CD4-positive, alpha-beta memory T cell (primary cell): ENCODE results near the gene GPRC5D. TPM values are rescaled to one million over a fixed set of nuclear protein-coding genes. Genes with fewer than 3 reads are reported as not detected.

Experiments
- CTCF ChIA-PET: fragments of 350-600 bp; sonication (Branson Sonifier 250); formaldehyde crosslinking; loops from one replicate; lab custom pipeline; 2021; ENCODE audit warnings: inconsistent platforms; ENCODE audit not compliant: partially characterized antibody; lab: Charles Lee
- POLR2A ChIA-PET: fragments of 350-600 bp; sonication (Branson Sonifier 250); formaldehyde crosslinking; loops from one replicate; lab custom pipeline; 2021; ENCODE audit not compliant: partially characterized antibody; lab: Charles Lee
- DNase-seq, 5 donors: peaks; one replicate each; pipeline versions ENCODE4 v3.0.0 to v3.0.0-alpha.2; 2020 to 2022; ENCODE audit warnings: mixed read lengths in 1 of 5
- H3K27ac ChIP-seq: one replicate; pipeline ENCODE4 v1.7.0; 2013; ENCODE audit warnings: low read depth, low read length
- H3K27me3 ChIP-seq: 2 replicates; pipeline ENCODE4 v1.7.0; 2013; ENCODE audit warnings: mild to moderate bottlenecking, low read length, moderate library complexity; ENCODE audit not compliant: insufficient read depth
- H3K36me3 ChIP-seq: 2 replicates; pipeline ENCODE4 v1.7.0; 2013; ENCODE audit warnings: mild to moderate bottlenecking, low read length, moderate library complexity; ENCODE audit not compliant: insufficient read depth
- H3K4me1 ChIP-seq: 2 replicates; pipeline ENCODE4 v1.7.0; 2013; ENCODE audit warnings: mild to moderate bottlenecking, low read length, moderate library complexity; ENCODE audit not compliant: insufficient read depth
- H3K4me3 ChIP-seq, 2 donors: one replicate each; pipeline ENCODE4 v1.7.0; 2013; ENCODE audit warnings: low read length in 2 of 2, mild to moderate bottlenecking in 1 of 2
- H3K9me3 ChIP-seq, 2 donors: one replicate each; pipeline ENCODE4 v1.7.0; 2013; ENCODE audit warnings: low read length in 2 of 2, control low read depth in 1 of 2; ENCODE audit not compliant: control insufficient read depth in 1 of 2
- H3K27ac Mint-ChIP-seq, 7 donors: one replicate each; pipeline ENCODE4 v1.8.0; 2020 to 2021; ENCODE audit warnings: mixed read lengths in 7 of 7, mild to moderate bottlenecking in 6 of 7, inconsistent platforms in 3 of 7, moderate library complexity in 3 of 7
- H3K27me3 Mint-ChIP-seq, 2 donors: one replicate each; pipeline ENCODE4 v1.8.0; 2020 to 2021; ENCODE audit warnings: mixed read lengths in 2 of 2
- H3K36me3 Mint-ChIP-seq, 2 donors: one replicate each; pipeline ENCODE4 v1.8.0; 2020 to 2021; ENCODE audit warnings: mixed read lengths in 2 of 2, inconsistent platforms in 1 of 2, mild to moderate bottlenecking in 1 of 2
- H3K4me1 Mint-ChIP-seq, 4 donors: one replicate each; pipeline ENCODE4 v1.8.0; 2020 to 2021; ENCODE audit warnings: mixed read lengths in 4 of 4, mild to moderate bottlenecking in 1 of 4
- H3K4me3 Mint-ChIP-seq, 8 donors: one replicate each; pipeline ENCODE4 v1.8.0; 2020 to 2021; ENCODE audit warnings: mixed read lengths in 8 of 8, mild to moderate bottlenecking in 7 of 8, moderate library complexity in 6 of 8, inconsistent platforms in 3 of 8
- H3K9me3 Mint-ChIP-seq, 8 donors: one replicate each; pipeline ENCODE4 v1.8.0; 2020 to 2021; ENCODE audit warnings: mixed read lengths in 8 of 8, mild to moderate bottlenecking in 5 of 8, inconsistent platforms in 3 of 8, moderate library complexity in 1 of 8
- intact Hi-C: fragments of 100-400 bp; cut with micrococcal nuclease; formaldehyde crosslinking; loops from one replicate; pipeline ENCODE4 v1.15.1; 2023
- polyA plus RNA-seq, 2 donors: library from polyadenylated mRNA; unstranded; fragments of 300-500 nt; fragmentation: Illumina TruSeq; gene quantifications; one replicate each; pipeline ENCODE4 v1.2.3, GENCODE V29; 2021
- total RNA-seq, 2 experiments: library from RNA; stranded (reverse); gene quantifications; one replicate each; pipeline ENCODE4 v1.2.3, GENCODE V29; 2021

GPRC5D gene
- total RNA-seq = not detected
- under 1 TPM in 1 of 2 donors, not detected in 1; 0.71 TPM for polyA plus RNA-seq

- no peak for DNase-seq
- intact Hi-C loops = no loop called here
- Histone ChIP-seq H3K36me3 (no peaks in the 10 kb centered on the region), H3K4me1 (no peaks in the 10 kb centered on the region), H3K27me3 (no peaks in the 10 kb centered on the region), H3K9me3 (no peaks in the 10 kb centered on the region), H3K27ac (no peak within 1 kb of the TSS), H3K4me3 (no peak within 1 kb of the TSS)
- Mint-ChIP-seq H3K27me3 (peaks cover 3 to 7% of the 10 kb centered on the region in 2 donors), H3K4me3 (no peak within 1 kb of the TSS), H3K36me3 (no peaks in the 10 kb centered on the region), H3K27ac (no peak within 1 kb of the TSS), H3K4me1 (no peaks in the 10 kb centered on the region), H3K9me3 (no peaks in the 10 kb centered on the region)
- ChIA-PET POLR2A (no interaction called here), CTCF (no interaction called here)
These were observed at the start of gene GPRC5D for GRCh38 chr12:12952036-12952435. Gene GPRC5D, minus strand, starts transcription at chr12:12952170. Its CDS starts 1,786 bp downstream, at chr12:12950384.

GRCh38 chr12:13001775-13002040 is 49.7 kb upstream of the GPRC5D start:
- peak overlapping the region in 1 of 2 donors; percentile 81 for H3K4me3 ChIP-seq
- Mint-ChIP-seq H3K27me3 (no peaks in the 10 kb centered on the region), H3K4me1 (peaks cover 20 to 44% (median 30%) of the 10 kb centered on the region in 4 donors), H3K4me3 (peak overlapping the region; percentile 77 to 91 (median 85)), H3K36me3 (peaks cover 0 to 5% of the 10 kb centered on the region in 2 donors), H3K9me3 (no peaks in the 10 kb centered on the region), H3K27ac (peak overlapping the region; percentile 30 to 93 (median 85))
- POLR2A ChIA-PET = no interaction called here
- peaks cover 26% of the 10 kb centered on the region for H3K4me1 ChIP-seq
- intact Hi-C loops = loop anchor here (1.0 to 10.0 kb wide), 5 partner anchors 84 to 647 kb away; partner anchors contain the start of genes APOLD1, BORCS5, DDX47 and MANSC1
- no peaks in the 10 kb centered on the region for H3K9me3 ChIP-seq
- no peaks in the 10 kb centered on the region for H3K36me3 ChIP-seq
- CTCF ChIA-PET = interaction anchor here (1.5 kb wide), 1 partner anchor 17 kb away, joined by 3 read pairs; no protein-coding TSS in a partner anchor
- no peak for DNase-seq
- H3K27ac ChIP-seq = peak overlapping the region; percentile 64
- no peaks in the 10 kb centered on the region for H3K27me3 ChIP-seq

- CTCF ChIA-PET = interaction anchor here (1.5 kb wide), 1 partner anchor 16 kb away, joined by 3 read pairs; no protein-coding TSS in a partner anchor
- peak overlapping the region; percentile 64 for H3K27ac ChIP-seq
These were observed 49.2 kb upstream of the GPRC5D start for GRCh38 chr12:13000925-13001774.

GRCh38 chr12:13000616-13000924 is 48.6 kb upstream of the GPRC5D start:
- Histone ChIP-seq H3K4me1 (peaks cover 26% of the 10 kb centered on the region), H3K36me3 (no peaks in the 10 kb centered on the region), H3K27me3 (no peaks in the 10 kb centered on the region), H3K4me3 (peak overlapping the region; percentile 61 to 81), H3K9me3 (no peaks in the 10 kb centered on the region), H3K27ac (peak overlapping the region; percentile 64)
- ChIA-PET CTCF (interaction anchor here (1.5 kb wide), 1 partner anchor 15 kb away, joined by 3 read pairs; no protein-coding TSS in a partner anchor), POLR2A (interaction anchor here (1.0 kb wide), 2 partner anchors 102 to 187 kb away, joined by 4 to 5 read pairs; partner anchors contain the start of gene DDX47)
- intact Hi-C loops = loop anchor here (1.0 to 10.0 kb wide), 6 partner anchors 44 to 646 kb away; partner anchors contain the start of genes APOLD1, BORCS5, FAM234B and MANSC1
- no peaks in the 10 kb centered on the region for H3K27me3 Mint-ChIP-seq
- peaks cover 0 to 5% of the 10 kb centered on the region in 2 donors for H3K36me3 Mint-ChIP-seq
- H3K4me1 Mint-ChIP-seq = peaks cover 20 to 44% (median 30%) of the 10 kb centered on the region in 4 donors
- no peaks in the 10 kb centered on the region for H3K9me3 Mint-ChIP-seq
- peak overlapping the region; percentile 82 to 97 (median 90) for H3K4me3 Mint-ChIP-seq
- DNase-seq = peak in 1 of 5 donors; percentile 60
- H3K27ac Mint-ChIP-seq = peak overlapping the region; percentile 82 to 95 (median 90)

More at GRCh38 chr12:13000925-13001774, 49.2 kb upstream of the GPRC5D start:
- no peaks in the 10 kb centered on the region for H3K27me3 ChIP-seq
- H3K4me1 ChIP-seq = peaks cover 26% of the 10 kb centered on the region
- POLR2A ChIA-PET = interaction anchor here (1.0 kb wide), 2 partner anchors 102 to 187 kb away, joined by 4 to 5 read pairs; partner anchors contain the start of gene DDX47
- intact Hi-C loops = loop anchor here (1.0 to 10.0 kb wide), 7 partner anchors 43 to 646 kb away; partner anchors contain the start of genes APOLD1, BORCS5, DDX47 and FAM234B
- peak overlapping the region; percentile 82 to 95 (median 90) for H3K27ac Mint-ChIP-seq
- peak overlapping the region; percentile 61 to 81 for H3K4me3 ChIP-seq
- no peaks in the 10 kb centered on the region for H3K9me3 Mint-ChIP-seq
- peaks cover 0 to 5% of the 10 kb centered on the region in 2 donors for H3K36me3 Mint-ChIP-seq
- H3K9me3 ChIP-seq = no peaks in the 10 kb centered on the region
- H3K4me1 Mint-ChIP-seq = peaks cover 20 to 44% (median 30%) of the 10 kb centered on the region in 4 donors
- H3K4me3 Mint-ChIP-seq = peak overlapping the region; percentile 82 to 97 (median 90)
- no peaks in the 10 kb centered on the region for H3K27me3 Mint-ChIP-seq
- H3K36me3 ChIP-seq = no peaks in the 10 kb centered on the region
- peak in 4 of 5 donors; percentile 46 to 68 (median 54) for DNase-seq

GRCh38 chr12:12999959-13000615 is 48.1 kb upstream of the GPRC5D start, which contains the start of gene HEBP1:
Gene HEBP1, minus strand, starts transcription at chr12:13000265. Its CDS starts 151 bp downstream, at chr12:13000114.
- H3K27ac ChIP-seq = peak within 1 kb of the TSS; percentile 64
- ChIA-PET POLR2A (interaction anchor here (1.0 kb wide), 2 partner anchors 103 to 186 kb away, joined by 4 to 5 read pairs; partner anchors contain the start of gene DDX47), CTCF (no interaction called here)
- Mint-ChIP-seq H3K27ac (peak within 1 kb of the TSS; percentile 82 to 95 (median 90)), H3K4me1 (peaks cover 20 to 44% (median 30%) of the 10 kb centered on the region in 4 donors), H3K4me3 (peak within 1 kb of the TSS; percentile 82 to 97 (median 90)), H3K9me3 (no peaks in the 10 kb centered on the region), H3K27me3 (no peaks in the 10 kb centered on the region), H3K36me3 (peaks cover 0 to 5% of the 10 kb centered on the region in 2 donors)
- H3K36me3 ChIP-seq = no peaks in the 10 kb centered on the region
- peak; percentile 92 to 95 (median 93) for DNase-seq
- intact Hi-C loops = loop anchor here (1.0 to 10.0 kb wide), 6 partner anchors 44 to 645 kb away; partner anchors contain the start of genes APOLD1, BORCS5, FAM234B and MANSC1
- no peaks in the 10 kb centered on the region for H3K27me3 ChIP-seq
- H3K9me3 ChIP-seq = no peaks in the 10 kb centered on the region
- H3K4me1 ChIP-seq = peaks cover 26% of the 10 kb centered on the region
- H3K4me3 ChIP-seq = peak within 1 kb of the TSS; percentile 61 to 81

GRCh38 chr12:12999271-12999958 is 47.4 kb upstream of the GPRC5D start:
- POLR2A ChIA-PET = interaction anchor here (0.8 kb wide), 1 partner anchor 44 kb away, joined by 4 read pairs; the partner anchor contains the start of gene FAM234B
- peaks cover 26% of the 10 kb centered on the region for H3K4me1 ChIP-seq
- H3K36me3 Mint-ChIP-seq = peaks cover 0 to 5% of the 10 kb centered on the region in 2 donors
- H3K27ac Mint-ChIP-seq = peak overlapping the region in 6 of 7 donors; percentile 84 to 95 (median 90)
- H3K27me3 Mint-ChIP-seq = no peaks in the 10 kb centered on the region
- no peaks in the 10 kb centered on the region for H3K36me3 ChIP-seq
- peak overlapping the region; percentile 64 for H3K27ac ChIP-seq
- intact Hi-C loops = no loop called here
- H3K4me1 Mint-ChIP-seq = peaks cover 20 to 44% (median 30%) of the 10 kb centered on the region in 4 donors
- no peaks in the 10 kb centered on the region for H3K9me3 Mint-ChIP-seq
- H3K4me3 ChIP-seq = peak overlapping the region; percentile 30 to 81
- CTCF ChIA-PET = no interaction called here
- no peaks in the 10 kb centered on the region for H3K27me3 ChIP-seq
- H3K4me3 Mint-ChIP-seq = peak overlapping the region; percentile 82 to 97 (median 90)
- DNase-seq = no peak
- H3K9me3 ChIP-seq = no peaks in the 10 kb centered on the region
